H1 (cell line): ENCODE data around the gene USP13. TPM values are rescaled to one million over a fixed set of nuclear protein-coding genes. Genes with fewer than 3 reads are reported as not detected.

Experiments
- CTCF ChIA-PET: fragments of 300-600 bp; sonication (Branson Sonifier 250); formaldehyde crosslinking; loops from one replicate; lab custom pipeline; 2021; ENCODE audit not compliant: partially characterized antibody; lab: Charles Lee
- POLR2A ChIA-PET: fragments of 300-600 bp; sonication (Branson Sonifier 250); formaldehyde crosslinking; loops from one replicate; lab custom pipeline; 2021; ENCODE audit warnings: inconsistent platforms; ENCODE audit not compliant: partially characterized antibody; lab: Charles Lee
- DNase-seq, 2 experiments: peaks; one replicate each; pipeline versions ENCODE4 v3.0.0 to v3.0.0-alpha.2; 2010 to 2022; ENCODE audit warnings: low spot score in 2 of 2, low read depth in 1 of 2, mixed read lengths in 1 of 2
- FAIRE-seq: peaks from 2 replicates; lab custom pipeline; 2011; peaks lifted over from hg19 to GRCh38; lab: Jason Lieb, UNC
- H2AFZ ChIP-seq: 2 replicates; pipeline ENCODE4 v1.8.1; 2012; ENCODE audit warnings: low read length, inconsistent platforms
- H2AK5ac ChIP-seq: 2 replicates; pipeline ENCODE4 v1.6.1; 2013; ENCODE audit warnings: low read depth, low read length
- H2BK120ac ChIP-seq: replicated peaks from 2 replicates; pipeline ENCODE3; 2013; ENCODE audit warnings: low read depth, low read length, inconsistent platforms
- H2BK12ac ChIP-seq: 2 replicates; pipeline ENCODE4 v1.6.1; 2013; ENCODE audit warnings: low read depth, low read length
- H2BK15ac ChIP-seq: 2 replicates; pipeline ENCODE4 v1.6.1; 2013; ENCODE audit warnings: low read length
- H2BK20ac ChIP-seq: 2 replicates; pipeline ENCODE4 v1.6.1; 2013; ENCODE audit warnings: low read length
- H2BK5ac ChIP-seq: 2 replicates; pipeline ENCODE4 v1.6.1; 2013; ENCODE audit warnings: low read depth, low read length
- H3K14ac ChIP-seq: 2 replicates; pipeline ENCODE4 v1.6.1; 2013; ENCODE audit warnings: inconsistent platforms; ENCODE audit not compliant: insufficient read length
- H3K18ac ChIP-seq: 2 replicates; pipeline ENCODE4 v1.6.1; 2013; ENCODE audit warnings: low read length; ENCODE audit errors: extremely low read depth
- H3K23ac ChIP-seq: 2 replicates; pipeline ENCODE4 v1.6.1; 2013; ENCODE audit warnings: inconsistent platforms; ENCODE audit not compliant: insufficient read length
- H3K23me2 ChIP-seq: 2 replicates; pipeline ENCODE4 v1.6.1; 2013; ENCODE audit warnings: low read depth, low read length
- H3K27ac ChIP-seq: 2 replicates; pipeline ENCODE4 v1.6.1; 2011; ENCODE audit warnings: low read depth, low read length, inconsistent platforms
- H3K27me3 ChIP-seq, 4 experiments: replicated peaks in 1 of 4; 1 replicate in 1 of 4; 2 replicates in 3 of 4; pipeline versions ENCODE4 v1.6.1 to v1.8.1; 2011 to 2013; ENCODE audit warnings: low read length in 3 of 4, mild to moderate bottlenecking in 3 of 4, inconsistent platforms in 2 of 4, mixed read lengths in 2 of 4, moderate library complexity in 1 of 4; ENCODE audit not compliant: control insufficient read depth in 3 of 4, insufficient read depth in 3 of 4; ENCODE audit errors: extremely low read depth in 1 of 4
- H3K36me3 ChIP-seq, 4 experiments: 2 replicates each; pipeline versions ENCODE4 v1.6.1 to v1.8.1; 2011 to 2013; ENCODE audit warnings: mild to moderate bottlenecking in 4 of 4, low read length in 3 of 4, moderate library complexity in 2 of 4, control low read depth in 1 of 4, inconsistent platforms in 1 of 4; ENCODE audit not compliant: insufficient read depth in 4 of 4, control insufficient read depth in 2 of 4
- H3K4ac ChIP-seq: replicated peaks from 2 replicates; pipeline ENCODE3; 2013; ENCODE audit warnings: low read length, low read depth, mixed read lengths, inconsistent platforms; ENCODE audit not compliant: insufficient read length
- H3K4me1 ChIP-seq, 4 experiments: replicated peaks in 1 of 4; 1 replicate in 1 of 4; 2 replicates in 3 of 4; pipeline versions ENCODE4 v1.6.1 to v1.8.1; 2011 to 2013; ENCODE audit warnings: low read length in 3 of 4, inconsistent platforms in 2 of 4, mixed read lengths in 1 of 4; ENCODE audit not compliant: insufficient read depth in 4 of 4, control insufficient read depth in 3 of 4
- H3K4me2 ChIP-seq, 2 experiments: 2 replicates each; pipeline versions ENCODE4 v1.6.1 to v1.8.1; 2011 to 2013; ENCODE audit warnings: low read depth in 2 of 2, low read length in 2 of 2, control low read depth in 1 of 2, inconsistent platforms in 1 of 2, mild to moderate bottlenecking in 1 of 2; ENCODE audit not compliant: insufficient read depth in 1 of 2
- H3K4me3 ChIP-seq, 4 experiments: fragments of 200-600, 300-600 bp in 1 of 4; sonication (generic), shearing (Covaris generic), sonication (Bioruptor Twin) in 1 of 4; 2 replicates each; pipeline versions ENCODE4 v1.5.1 to v1.8.1; 2011 to 2016; ENCODE audit warnings: low read length in 4 of 4, low read depth in 3 of 4, control low read depth in 2 of 4, inconsistent platforms in 2 of 4, mild to moderate bottlenecking in 2 of 4, mixed read lengths in 1 of 4, moderate library complexity in 1 of 4; ENCODE audit not compliant: insufficient read depth in 2 of 4; ENCODE audit errors: extremely low read depth in 1 of 4
- H3K56ac ChIP-seq: replicated peaks from 2 replicates; pipeline ENCODE3; 2013; ENCODE audit warnings: low read depth, mild to moderate bottlenecking, mixed read lengths, low read length, inconsistent platforms; ENCODE audit not compliant: insufficient read length
- H3K79me1 ChIP-seq: 2 replicates; pipeline ENCODE4 v1.6.1; 2013; ENCODE audit warnings: low read depth, low read length, control low read depth
- H3K79me2 ChIP-seq, 2 experiments: 2 replicates each; pipeline versions ENCODE4 v1.6.1 to v1.8.1; 2012 to 2013; ENCODE audit warnings: low read length in 2 of 2, mild to moderate bottlenecking in 2 of 2, inconsistent platforms in 1 of 2; ENCODE audit not compliant: insufficient read depth in 2 of 2, control insufficient read depth in 1 of 2
- H3K9ac ChIP-seq, 4 experiments: replicated peaks in 1 of 4; 1 replicate in 1 of 4; 2 replicates in 3 of 4; pipeline versions ENCODE4 v1.6.1 to v1.8.1; 2011 to 2013; ENCODE audit warnings: low read depth in 3 of 4, low read length in 3 of 4, control low read depth in 2 of 4, mild to moderate bottlenecking in 2 of 4, moderate library complexity in 2 of 4, inconsistent platforms in 1 of 4; ENCODE audit errors: extremely low read depth in 1 of 4
- H3K9me3 ChIP-seq, 2 experiments: 2 replicates each; pipeline versions ENCODE4 v1.6.1 to v1.8.1; 2012 to 2013; ENCODE audit warnings: mild to moderate bottlenecking in 2 of 2, moderate library complexity in 2 of 2, control low read depth in 1 of 2, inconsistent platforms in 1 of 2, low read depth in 1 of 2, low read length in 1 of 2, mixed read lengths in 1 of 2; ENCODE audit not compliant: insufficient read depth in 2 of 2
- H4K20me1 ChIP-seq, 2 experiments: replicated peaks in 1 of 2; 2 replicates each; pipeline versions ENCODE3 to v1.8.1; 2011 to 2013; ENCODE audit warnings: inconsistent platforms in 2 of 2, low read length in 2 of 2, mild to moderate bottlenecking in 1 of 2; ENCODE audit not compliant: insufficient read depth in 2 of 2, control insufficient read depth in 1 of 2
- H4K5ac ChIP-seq: 2 replicates; pipeline ENCODE4 v1.6.1; 2013; ENCODE audit warnings: low read length, low read depth, mixed read lengths, inconsistent platforms; ENCODE audit not compliant: insufficient read length
- H4K8ac ChIP-seq: 2 replicates; pipeline ENCODE4 v1.8.0; 2013; ENCODE audit warnings: mild to moderate bottlenecking, moderate library complexity, low read length, inconsistent platforms; ENCODE audit not compliant: insufficient read depth; ENCODE audit errors: extremely low read depth
- H4K91ac ChIP-seq: replicated peaks from 2 replicates; pipeline ENCODE3; 2013; ENCODE audit warnings: low read length, mixed read lengths, inconsistent platforms; ENCODE audit not compliant: insufficient read length
- BACH1 ChIP-seq: IDR thresholded peaks from 2 replicates; pipeline ENCODE4 v1.6.1; 2012; ENCODE audit warnings: low read length, improper control_type of control experiment
- BCL11A ChIP-seq, 2 experiments: IDR thresholded peaks; one replicate each; pipeline ENCODE4 v1.6.1; 2011; ENCODE audit warnings: low read depth in 2 of 2, low read length in 2 of 2, mild to moderate bottlenecking in 2 of 2
- CHD2 ChIP-seq: IDR thresholded peaks from 2 replicates; pipeline ENCODE4 v1.6.1; 2012; ENCODE audit warnings: low read length, improper control_type of control experiment
- EGR1 ChIP-seq: IDR thresholded peaks from 2 replicates; pipeline ENCODE4 v1.6.1; 2011; ENCODE audit warnings: low read depth, low read length, borderline replicate concordance
- HDAC6 ChIP-seq: IDR thresholded peaks from one replicate; pipeline ENCODE4 v1.7.1; 2012; ENCODE audit warnings: low read depth, mild to moderate bottlenecking, inconsistent platforms, low read length, moderate library complexity
- MAFK ChIP-seq: IDR thresholded peaks from 2 replicates; pipeline ENCODE4 v1.6.1; 2012; ENCODE audit warnings: low read depth, mild to moderate bottlenecking, improper control_type of control experiment, low read length
- POLR2A ChIP-seq, 2 experiments: IDR thresholded peaks; 1 replicate in 1 of 2; 2 replicates in 1 of 2; pipeline ENCODE4 v1.6.1; 2011; ENCODE audit warnings: low read depth in 2 of 2, low read length in 2 of 2, mild to moderate bottlenecking in 2 of 2; ENCODE audit errors: control extremely low read depth in 1 of 2
- RAD21 ChIP-seq, 2 experiments: IDR thresholded peaks in 1 of 2; conservative IDR thresholded peaks in 1 of 2; 2 replicates each; pipeline ENCODE4 v1.6.1; 2011; ENCODE audit warnings: low read depth in 2 of 2, low read length in 2 of 2, improper control_type of control experiment in 1 of 2, inconsistent platforms in 1 of 2, mild to moderate bottlenecking in 1 of 2, moderate library complexity in 1 of 2
- RNF2 ChIP-seq: fragments of 200-900, 300-1000 bp; sonication (generic); IDR thresholded peaks from 2 replicates; pipeline ENCODE4 v1.7.1; 2016; ENCODE audit warnings: borderline replicate concordance, low read depth, mild to moderate bottlenecking, antibody characterized with exemption, low read length; ENCODE audit not compliant: poor library complexity, severe bottlenecking; ENCODE audit errors: missing control alignments
- RXRA ChIP-seq: IDR thresholded peaks from 2 replicates; pipeline ENCODE4 v1.6.1; 2011; ENCODE audit warnings: low read depth, mild to moderate bottlenecking, low read length, moderate library complexity; ENCODE audit not compliant: insufficient read depth
- TAF7 ChIP-seq: optimal IDR thresholded peaks from 2 replicates; pipeline ENCODE3; 2011; ENCODE audit warnings: low read depth, mild to moderate bottlenecking, inconsistent platforms, low read length, moderate library complexity, borderline replicate concordance
- TBP ChIP-seq: IDR thresholded peaks from 2 replicates; pipeline ENCODE4 v1.6.1; 2011; ENCODE audit warnings: low read depth, low read length, improper control_type of control experiment
- TEAD4 ChIP-seq: IDR thresholded peaks from 2 replicates; pipeline ENCODE4 v1.6.1; 2012; ENCODE audit warnings: low read depth, low read length, inconsistent platforms, mixed read lengths
- WGBS, 2 experiments: shearing (Covaris generic) in 1 of 2; methylation state at CpG; one replicate each; pipeline versions ENCODE4 v1.1.6 to v1.1.7; 2013 to 2015; ENCODE audit warnings: low lambda C conversion rate in 2 of 2, mixed read lengths in 2 of 2, inconsistent platforms in 1 of 2, low coverage in 1 of 2, missing lambda C conversion rate in 1 of 2; ENCODE audit not compliant: insufficient replicate concordance in 2 of 2, insufficient coverage in 1 of 2, insufficient read length in 1 of 2; ENCODE audit errors: extremely low coverage in 1 of 2, missing lambda C conversion rate in 1 of 2; 5-methylcytosine and 5-hydroxymethylcytosine counted together
- polyA plus RNA-seq, 7 experiments: library from polyadenylated mRNA; depleted of rRNA in 3 of 7; stranded (reverse) in 5 of 7; unstranded in 2 of 7; fragments of >200 nt in 5 of 7; fragments of 200-250 nt in 2 of 7; gene quantifications; 1 replicate in 5 of 7; 2 replicates in 1 of 7; 4 replicates in 1 of 7; pipeline versions ENCODE4 v1.2.1 to v1.2.3, GENCODE V29; 2011 to 2013; ENCODE audit warnings: missing spikeins in 2 of 7, mixed read lengths in 2 of 7
- total RNA-seq: library from RNA; stranded (reverse); fragmentation: NEBNext Ultra II Directional; extraction: Animal tissue kit (Norgen Biotek cat#: 25700); gene quantifications from 2 replicates; pipeline ENCODE4 v1.2.1, GENCODE V29; 2021

The USP13 gene
- total and polyA plus RNA-seq, 2 of the 8 experiments (the other 6 are each of a cell fraction or from before 2014, with no cell fraction given) = 7.9 to 25.9 TPM

DNA sequence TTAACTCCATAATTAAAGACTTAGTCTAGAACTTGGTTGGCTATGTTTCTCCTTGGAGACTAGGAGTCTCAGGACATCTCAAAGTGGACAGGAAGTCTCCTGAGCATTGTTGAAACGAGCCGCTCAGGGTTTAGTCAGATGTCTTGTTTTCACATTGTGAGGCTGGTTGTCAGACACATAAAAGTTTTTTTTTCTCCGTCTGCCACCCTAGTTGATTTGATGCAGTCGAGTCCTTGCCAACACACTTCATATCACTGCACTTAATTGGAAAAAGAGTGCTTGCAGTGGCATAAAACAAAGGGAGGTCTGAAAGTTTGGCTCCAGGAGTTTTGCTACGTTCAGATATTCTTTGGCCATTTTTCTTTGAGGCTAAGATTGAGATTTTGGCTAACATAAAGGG is 92.9 kb downstream of the USP13 start:
- Histone ChIP-seq H3K56ac (no peak overlapping the region), H3K9me3 (no peaks in the 10 kb centered on the region), H4K91ac (no peak overlapping the region), H3K4me2 (no peak overlapping the region), H4K5ac (no peak overlapping the region), H3K23me2 (peaks cover 1% of the 10 kb centered on the region; the same call in 1 of the 2 replicates), H3K36me3 (peaks cover 0 to 20% (median 9%) of the 10 kb centered on the region in 4 experiments; a peak in 6 of 8 replicates), H4K8ac (no peak overlapping the region), H3K4me3 (no peak overlapping the region), H3K14ac (no peak overlapping the region), H3K18ac (no peak overlapping the region), H2BK120ac (no peak overlapping the region), H2AFZ (no peak overlapping the region), H3K9ac (no peak overlapping the region), H2BK12ac (no peak overlapping the region), H2BK5ac (no peak overlapping the region), H3K4ac (no peak overlapping the region), H2BK20ac (no peak overlapping the region), H4K20me1 (peaks cover 2% of the 10 kb centered on the region in 2 experiments), H3K79me1 (no peaks in the 10 kb centered on the region), H3K4me1 (peaks cover 0 to 7% (median 3%) of the 10 kb centered on the region in 4 experiments; a peak in 2 of 7 replicates), H3K27ac (no peak overlapping the region), H3K79me2 (no peaks in the 10 kb centered on the region), H3K23ac (no peak overlapping the region), H2AK5ac (no peak overlapping the region), H3K27me3 (no peaks in the 10 kb centered on the region), H2BK15ac (no peak overlapping the region)
- TF ChIP-seq MAFK = no peak
- TF ChIP-seq EGR1 = no peak
- no peak for TF ChIP-seq HDAC6
- no peak for TF ChIP-seq RAD21 (IDR thresholded peaks at IDR 0.05 in 1 of 2, conservative IDR thresholded peaks at IDR 0.05 in 1 of 2; ENCODE audit: low read depth in 2 of 2, low read length in 2 of 2)
- TF ChIP-seq BACH1 = no peak
- TF ChIP-seq RNF2 = no peak
- no peak for TF ChIP-seq TEAD4
- TF ChIP-seq RXRA = no peak
- TF ChIP-seq POLR2A (IDR thresholded peaks at IDR 0.05; ENCODE audit: control extremely low read depth in 1 of 2, low read depth in 2 of 2, low read length in 2 of 2) = no peak
- TF ChIP-seq CHD2 = no peak
- no peak for TF ChIP-seq TBP
- no peak for TF ChIP-seq BCL11A (IDR thresholded peaks at IDR 0.05; ENCODE audit: low read depth in 2 of 2, low read length in 2 of 2)
- no peak for TF ChIP-seq TAF7
- FAIRE-seq (no peak), DNase-seq (no peak)
- 83% methylated on average over 5 of the region's 5 CpGs; no CpG with 5 or more reads in 1 of the 2 experiments for WGBS, 2 experiments
- POLR2A ChIA-PET = no interaction called here
- CTCF ChIA-PET = no interaction called here
